Measurements from ENCODE around the gene HYAL3. TPM values are rescaled to one million over a fixed set of nuclear protein-coding genes. Genes with fewer than 3 reads are reported as not detected.

The HYAL3 gene
- total RNA-seq, 4 donors from 2014 or later, result 1.9 to 4.1 (median 2.6) TPM

GRCh38 chr3:50325497-50326181 lies 26.4 kb upstream of the HYAL3 start:
- TF ChIP-seq, protein P1, sequence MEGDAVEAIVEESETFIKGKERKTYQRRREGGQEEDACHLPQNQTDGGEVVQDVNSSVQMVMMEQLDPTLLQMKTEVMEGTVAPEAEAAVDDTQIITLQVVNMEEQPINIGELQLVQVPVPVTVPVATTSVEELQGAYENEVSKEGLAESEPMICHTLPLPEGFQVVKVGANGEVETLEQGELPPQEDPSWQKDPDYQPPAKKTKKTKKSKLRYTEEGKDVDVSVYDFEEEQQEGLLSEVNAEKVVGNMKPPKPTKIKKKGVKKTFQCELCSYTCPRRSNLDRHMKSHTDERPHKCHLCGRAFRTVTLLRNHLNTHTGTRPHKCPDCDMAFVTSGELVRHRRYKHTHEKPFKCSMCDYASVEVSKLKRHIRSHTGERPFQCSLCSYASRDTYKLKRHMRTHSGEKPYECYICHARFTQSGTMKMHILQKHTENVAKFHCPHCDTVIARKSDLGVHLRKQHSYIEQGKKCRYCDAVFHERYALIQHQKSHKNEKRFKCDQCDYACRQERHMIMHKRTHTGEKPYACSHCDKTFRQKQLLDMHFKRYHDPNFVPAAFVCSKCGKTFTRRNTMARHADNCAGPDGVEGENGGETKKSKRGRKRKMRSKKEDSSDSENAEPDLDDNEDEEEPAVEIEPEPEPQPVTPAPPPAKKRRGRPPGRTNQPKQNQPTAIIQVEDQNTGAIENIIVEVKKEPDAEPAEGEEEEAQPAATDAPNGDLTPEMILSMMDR (IDR thresholded peaks at IDR 0.05), result no peak
- no peak for TF ChIP-seq POLR2A (IDR thresholded peaks at IDR 0.05)
- DNase-seq (ENCODE audit: low spot score in 2 of 2), result no peak
- intact Hi-C loops (cut with DNase I; ENCODE audit: low total_unique reads), result no loop called here
- H3K4me3 ChIP-seq (ENCODE audit: low read depth, poor library complexity, severe bottlenecking), result no peak overlapping the region
- WGBS, 2 donors, result 81 to 86% methylated on average over 10 to 11 of the region's 11 CpGs

DNA sequence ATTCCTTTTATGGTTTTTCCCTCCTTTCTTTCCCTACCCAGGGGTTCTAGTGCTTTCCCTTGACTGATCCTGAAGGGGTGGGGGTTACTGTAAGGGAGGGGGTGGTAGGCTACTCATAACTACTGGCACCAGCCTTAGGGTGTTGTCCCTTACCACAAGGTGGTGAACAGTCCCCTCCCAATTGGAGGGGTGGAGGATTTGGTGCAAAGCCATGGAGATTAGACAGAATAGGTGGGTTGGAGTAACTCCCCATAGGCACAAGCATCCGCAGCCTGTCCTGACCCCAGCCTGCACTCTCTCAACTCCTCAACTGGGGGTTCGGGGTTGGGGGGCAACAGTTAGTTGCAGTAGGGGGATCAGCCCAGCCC lies 25.9 kb upstream of the HYAL3 start:
- WGBS, 2 donors, result 71 to 94% methylated on average over 2 of the region's 2 CpGs
- no peak for DNase-seq (ENCODE audit: low spot score in 2 of 2)
- no peak for TF ChIP-seq POLR2A (IDR thresholded peaks at IDR 0.05)
- TF ChIP-seq, protein P1 (IDR thresholded peaks at IDR 0.05), result no peak
- H3K4me3 ChIP-seq (ENCODE audit: low read depth, poor library complexity, severe bottlenecking), result no peak overlapping the region
- intact Hi-C loops (cut with DNase I; ENCODE audit: low total_unique reads), result no loop called here

- DNase-seq (ENCODE audit: low spot score in 2 of 2), result peak in 1 of 2 donors; percentile 60
- 44 to 50% methylated on average over 4 of the region's 4 CpGs for WGBS, 2 donors
- no peak for TF ChIP-seq POLR2A (IDR thresholded peaks at IDR 0.05)
- TF ChIP-seq, protein P1 (IDR thresholded peaks at IDR 0.05), result peak in 1 of 3 donors; percentile 59
- H3K4me3 ChIP-seq (ENCODE audit: low read depth, poor library complexity, severe bottlenecking), result no peak overlapping the region
- intact Hi-C loops (cut with DNase I; ENCODE audit: low total_unique reads), result no loop called here
Measured at GRCh38 chr3:50324351-50325112, 25.3 kb upstream of the HYAL3 start.

GRCh38 chr3:50323614-50324199 lies 24.5 kb upstream of the HYAL3 start:
- 44 to 81% methylated on average over 4 of the region's 5 CpGs for WGBS, 2 donors
- DNase-seq (ENCODE audit: low spot score in 2 of 2), result peak in 1 of 2 donors; percentile 36
- no peak for TF ChIP-seq POLR2A (IDR thresholded peaks at IDR 0.05)
- TF ChIP-seq, protein P1 (IDR thresholded peaks at IDR 0.05), result no peak
- H3K4me3 ChIP-seq (ENCODE audit: low read depth, poor library complexity, severe bottlenecking), result no peak overlapping the region
- intact Hi-C loops (cut with DNase I; ENCODE audit: low total_unique reads), result no loop called here

- intact Hi-C loops (cut with DNase I; ENCODE audit: low total_unique reads), result no loop called here
- peak in 1 of 2 donors; percentile 18 for DNase-seq (ENCODE audit: low spot score in 2 of 2)
- H3K4me3 ChIP-seq (ENCODE audit: low read depth, poor library complexity, severe bottlenecking), result no peak overlapping the region
- 50 to 68% methylated on average over 4 of the region's 4 CpGs for WGBS, 2 donors
- TF ChIP-seq, protein P1 (IDR thresholded peaks at IDR 0.05), result no peak
- no peak for TF ChIP-seq POLR2A (IDR thresholded peaks at IDR 0.05)
Measured at GRCh38 chr3:50323092-50323600, 23.9 kb upstream of the HYAL3 start.

Measured in lower leg skin (tissue), 4 donors.